Activated CD4-positive, alpha-beta T cell treated with anti-CD3 and anti-CD28 coated beads, Interleukin-2, amount 50 U/mL, for 48 hours (primary cell): ENCODE data around the gene DUSP19.

Source experiments
- DNase-seq, 2 experiments: peaks; one replicate each; pipeline ENCODE4 v3.0.0-alpha.2; 2020

DUSP19 gene

DNA sequence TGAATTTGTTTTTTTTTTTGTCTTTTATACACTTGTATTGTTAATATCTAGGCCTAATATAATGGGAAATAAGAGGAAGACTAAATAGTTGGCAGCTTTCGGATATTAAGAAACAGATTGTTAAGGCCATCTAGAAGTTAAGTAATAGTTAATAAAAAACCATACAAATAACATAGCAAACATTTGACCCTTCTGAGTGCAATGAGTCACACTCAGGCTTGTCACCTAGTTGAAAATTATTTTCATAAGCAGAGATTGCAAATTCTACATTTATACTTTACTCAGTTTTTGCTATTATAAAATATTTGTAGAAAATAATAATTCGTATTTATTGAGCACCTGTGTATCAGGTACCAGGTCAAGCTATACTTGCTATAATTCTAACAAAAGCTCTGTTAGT is 48.1 kb downstream of the DUSP19 start:
- no peak for DNase-seq

DNA sequence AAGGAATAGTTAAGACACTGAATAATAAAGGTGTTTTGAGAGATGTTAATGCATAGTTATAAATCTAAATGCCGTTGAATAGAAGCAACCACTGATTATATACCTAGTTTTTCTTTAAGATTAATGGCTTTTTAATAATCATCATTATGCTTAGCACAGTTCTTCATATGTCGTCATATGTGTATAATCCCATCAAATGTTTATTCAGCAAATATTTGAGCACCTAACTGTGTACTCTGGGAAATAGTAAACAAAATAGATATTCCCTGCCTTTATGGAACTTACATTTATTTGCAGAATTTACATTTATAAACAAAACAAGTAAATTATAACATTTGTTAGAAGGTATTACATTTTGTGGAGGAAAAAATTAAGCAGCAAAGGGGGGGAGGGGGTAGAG is 55.5 kb downstream of the DUSP19 start:
- DNase-seq, result no peak

DNA sequence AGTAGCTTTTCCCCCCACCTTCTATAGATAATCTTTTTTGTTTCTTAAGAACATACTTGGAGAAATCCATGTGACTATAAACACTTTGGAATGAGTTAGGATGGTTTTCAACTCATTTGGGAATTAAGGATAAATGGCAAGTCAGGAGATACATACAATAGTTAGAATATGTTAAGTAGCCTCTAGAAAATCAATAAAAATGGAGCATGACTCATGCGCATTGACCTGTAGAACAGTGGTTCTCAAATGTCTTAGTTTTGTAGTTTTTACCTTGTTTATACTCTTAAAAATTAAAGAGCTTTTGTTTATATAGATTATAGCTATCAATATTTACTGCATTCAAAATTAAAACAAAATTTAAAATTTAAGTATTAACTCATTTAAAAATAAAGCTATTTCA is 70.4 kb downstream of the DUSP19 start:
- no peak for DNase-seq

DNA sequence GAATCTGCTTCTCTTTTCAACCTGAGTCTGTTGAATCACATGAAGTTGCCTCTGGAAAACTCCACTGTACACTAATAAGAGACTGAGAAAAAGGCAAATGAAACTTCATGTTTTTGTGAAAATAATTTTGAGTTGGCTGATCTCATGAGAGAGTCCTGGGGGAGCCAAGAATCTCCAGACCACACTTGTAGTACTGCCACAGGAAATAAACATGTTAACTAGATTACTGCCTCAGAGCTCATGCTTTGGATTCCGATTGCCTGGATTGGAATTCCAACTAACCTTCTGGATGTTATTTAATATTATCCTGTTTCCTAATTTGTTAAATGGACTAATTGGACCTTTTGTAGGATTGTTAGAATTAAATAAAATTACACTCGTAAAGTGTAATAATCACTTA is 70.9 kb downstream of the DUSP19 start:
- no peak for DNase-seq
